ENCODE data around the gene OBSL1. TPM values are rescaled to one million over a fixed set of nuclear protein-coding genes. Genes with fewer than 3 reads are reported as not detected.

Gene OBSL1
- total RNA-seq, 1 donor from 2014 or later, result 20.6 TPM

DNA sequence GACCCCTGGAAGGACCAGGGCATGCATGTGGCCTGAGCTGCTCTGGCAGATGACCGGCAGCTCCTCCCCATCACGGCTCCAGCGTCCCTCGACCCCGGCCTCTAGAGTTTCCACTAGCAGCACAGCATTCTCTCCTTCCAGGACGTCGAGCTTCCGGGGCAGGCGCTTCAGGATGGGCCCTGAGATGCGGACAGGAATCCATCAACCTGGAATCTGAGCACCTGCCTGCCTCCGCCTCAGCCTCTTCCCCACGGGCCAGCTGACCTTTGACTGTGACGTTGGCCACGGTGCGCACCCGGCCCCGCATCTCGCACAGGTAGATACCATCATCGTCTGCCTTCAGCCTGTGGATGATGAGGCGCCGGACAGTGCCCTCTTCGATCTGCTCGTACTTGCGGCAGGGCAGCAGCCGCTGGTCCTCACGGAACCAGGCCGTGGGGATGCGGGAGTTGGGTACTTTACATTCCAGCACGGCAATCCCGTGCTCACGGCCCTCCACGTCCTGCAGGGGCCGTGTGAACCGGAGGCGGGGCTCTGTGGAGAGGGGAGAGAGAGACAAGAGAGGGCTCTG lies 3.5 kb downstream of the OBSL1 start:
- no peak for DNase-seq (ENCODE audit: extremely low read depth, low read depth, low spot score)

DNA sequence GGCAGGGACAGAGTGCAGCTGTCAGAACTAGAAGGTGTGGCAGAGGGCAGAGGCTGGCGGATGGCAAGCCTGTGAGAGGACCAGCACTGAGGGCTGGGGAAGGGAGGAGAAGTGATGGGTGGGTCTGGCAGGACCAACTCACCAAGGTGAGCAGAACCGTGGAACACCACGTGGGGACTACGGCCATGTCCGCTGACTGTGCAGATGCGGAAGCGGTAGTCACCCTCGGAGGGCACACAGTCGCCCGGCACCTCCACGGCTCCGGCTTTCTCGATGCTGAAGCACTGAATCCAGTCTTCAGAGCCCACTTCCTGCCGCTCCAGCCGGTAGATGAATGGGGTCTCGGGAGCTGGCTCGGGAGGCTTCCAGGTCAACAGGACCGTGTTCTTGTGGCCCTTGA lies 4.2 kb downstream of the OBSL1 start:
- no peak for DNase-seq (ENCODE audit: extremely low read depth, low read depth, low spot score)

DNA sequence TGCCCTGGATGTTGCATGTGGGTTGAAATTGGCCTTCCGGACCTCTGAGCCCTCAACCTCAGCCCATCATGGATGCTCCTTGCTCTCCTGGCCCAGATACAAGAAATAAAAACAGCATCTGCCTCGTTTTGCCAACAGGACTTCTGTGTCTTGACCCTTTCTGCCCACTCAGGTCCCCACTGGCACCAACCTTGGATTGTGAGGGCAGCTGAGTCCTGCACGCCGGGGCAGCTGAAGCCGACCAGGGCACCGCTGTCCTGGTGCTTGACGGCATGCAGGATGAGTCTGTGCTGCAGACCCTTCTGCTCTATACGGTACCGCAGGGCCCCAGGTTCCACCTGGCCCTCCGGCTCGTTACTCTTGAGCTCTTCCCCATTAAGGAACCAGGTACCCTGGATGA lies 4.7 kb downstream of the OBSL1 start:
- DNase-seq (ENCODE audit: extremely low read depth, low read depth, low spot score), result no peak

DNA sequence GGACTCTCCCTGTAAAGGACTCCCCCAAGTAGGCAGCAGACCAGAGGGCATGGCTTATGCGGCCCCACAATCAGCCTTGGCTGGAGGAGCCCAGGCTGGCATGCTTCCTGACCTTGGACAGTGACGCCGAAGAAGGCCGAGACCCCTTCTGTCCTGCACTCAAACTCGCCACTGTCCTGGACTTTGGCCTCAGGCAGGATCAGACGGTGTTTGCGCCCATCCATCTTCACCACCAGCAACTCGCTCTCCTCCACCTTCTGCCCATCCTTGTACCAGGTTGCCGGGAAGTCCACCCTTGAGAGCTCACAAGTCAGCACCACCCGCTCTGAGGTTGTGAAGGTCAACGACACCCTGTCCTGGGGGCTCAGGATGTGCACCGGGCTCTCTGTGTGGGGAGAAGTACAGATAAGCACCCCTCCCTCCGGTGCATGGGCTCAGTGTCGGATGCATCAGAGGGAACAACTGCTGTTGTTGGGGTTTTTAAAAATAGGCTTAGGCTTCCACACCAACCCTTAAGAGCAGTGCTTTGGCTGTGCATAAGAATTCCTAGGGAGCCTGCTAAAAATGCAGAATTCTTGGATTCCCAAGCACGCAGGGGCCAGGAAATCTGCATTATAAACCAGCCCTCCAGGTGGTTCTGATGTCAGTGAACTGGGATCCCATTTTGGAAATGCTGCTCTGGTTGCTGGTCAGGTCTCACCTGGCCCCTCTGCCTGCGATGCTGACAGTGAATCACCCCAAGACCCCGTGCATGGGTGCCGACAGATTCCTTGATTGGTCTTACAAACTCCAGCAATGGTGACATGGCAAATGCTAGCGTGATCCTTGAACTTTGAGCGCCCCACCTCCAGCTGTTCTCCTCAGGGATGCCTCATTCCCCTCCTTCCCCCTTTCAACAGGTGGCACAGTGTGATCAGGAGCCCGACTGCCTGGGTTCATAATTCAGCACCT lies 5.9 kb downstream of the OBSL1 start:
- no peak for DNase-seq (ENCODE audit: extremely low read depth, low read depth, low spot score)

DNA sequence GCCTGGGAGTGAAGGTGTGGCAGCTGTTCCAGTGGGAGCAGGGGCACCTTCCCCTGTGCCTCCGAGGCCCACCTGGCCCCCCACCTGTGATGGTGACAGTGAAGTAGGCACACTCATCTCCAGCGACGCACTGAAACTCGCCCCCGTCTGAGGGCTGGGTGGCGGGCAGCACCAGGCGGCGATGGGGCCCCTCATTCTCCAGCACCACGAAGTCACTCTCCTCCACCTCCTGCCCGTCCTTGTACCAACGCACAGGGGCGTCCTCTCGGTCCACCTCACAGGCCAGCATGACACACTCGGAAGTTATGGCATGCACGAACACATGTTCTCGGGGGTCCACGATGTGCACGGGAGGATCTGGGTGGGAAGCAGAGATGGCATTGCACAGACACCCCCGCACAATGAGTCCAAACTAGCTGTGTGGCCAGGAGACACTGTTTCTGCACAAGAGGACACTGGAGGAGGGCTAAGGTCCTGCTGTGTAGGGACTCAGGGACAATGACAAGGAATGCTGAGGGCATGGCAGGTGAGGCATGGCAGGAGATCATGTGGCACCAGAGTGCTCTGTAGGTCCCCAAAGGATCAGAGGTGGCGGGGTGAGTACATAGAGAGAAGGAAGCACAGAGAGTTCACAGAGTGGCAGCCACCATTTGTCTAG lies 7.9 kb downstream of the OBSL1 start:
- no peak for DNase-seq (ENCODE audit: extremely low read depth, low read depth, low spot score)

DNA sequence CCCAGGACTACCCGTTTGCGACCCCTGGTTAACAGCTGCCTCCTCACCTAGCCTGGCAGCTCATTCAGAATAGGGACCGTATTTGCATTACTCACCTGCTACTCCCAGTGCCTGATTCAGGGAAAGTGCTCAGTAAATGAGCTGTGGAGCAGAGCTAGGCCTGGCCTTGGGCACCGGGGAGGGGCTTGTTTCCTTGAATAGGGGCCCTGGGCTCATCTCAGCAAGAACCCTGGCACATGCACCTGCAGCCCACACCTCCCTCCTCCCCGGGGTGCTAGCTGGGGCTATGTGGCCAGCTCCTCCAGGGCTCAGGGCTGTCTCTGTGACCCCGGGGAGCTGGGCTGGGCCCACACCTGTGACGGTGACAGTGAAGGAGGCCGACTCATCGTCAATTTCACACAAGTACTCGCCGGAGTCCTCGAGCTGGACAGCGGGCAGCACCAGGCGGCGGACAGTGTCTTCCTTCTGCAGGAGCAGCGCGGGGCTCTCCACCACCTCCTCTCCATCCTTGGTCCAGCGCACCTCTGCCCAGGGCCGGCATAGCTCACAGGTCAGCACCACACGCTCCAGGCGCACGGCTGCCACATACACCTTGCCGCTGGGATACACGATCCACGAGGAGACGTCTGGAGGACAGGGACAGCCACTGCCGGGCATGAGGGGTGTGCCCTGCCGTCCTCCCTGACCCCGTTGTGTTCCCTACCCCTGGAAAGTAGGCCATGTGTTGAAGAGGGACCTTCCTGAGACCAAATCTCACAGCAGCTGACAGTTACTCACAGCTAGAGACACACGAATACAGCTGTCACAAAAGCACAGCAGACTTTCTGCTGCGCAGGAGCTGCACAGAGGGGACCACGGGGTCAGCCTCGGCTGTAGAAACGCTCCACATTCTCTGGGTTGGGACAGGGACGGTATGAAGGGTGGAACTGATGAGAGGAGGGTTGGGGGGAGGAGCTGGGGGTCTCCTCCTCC lies 9.0 kb downstream of the OBSL1 start:
- no peak for DNase-seq (ENCODE audit: extremely low read depth, low read depth, low spot score)

DNA sequence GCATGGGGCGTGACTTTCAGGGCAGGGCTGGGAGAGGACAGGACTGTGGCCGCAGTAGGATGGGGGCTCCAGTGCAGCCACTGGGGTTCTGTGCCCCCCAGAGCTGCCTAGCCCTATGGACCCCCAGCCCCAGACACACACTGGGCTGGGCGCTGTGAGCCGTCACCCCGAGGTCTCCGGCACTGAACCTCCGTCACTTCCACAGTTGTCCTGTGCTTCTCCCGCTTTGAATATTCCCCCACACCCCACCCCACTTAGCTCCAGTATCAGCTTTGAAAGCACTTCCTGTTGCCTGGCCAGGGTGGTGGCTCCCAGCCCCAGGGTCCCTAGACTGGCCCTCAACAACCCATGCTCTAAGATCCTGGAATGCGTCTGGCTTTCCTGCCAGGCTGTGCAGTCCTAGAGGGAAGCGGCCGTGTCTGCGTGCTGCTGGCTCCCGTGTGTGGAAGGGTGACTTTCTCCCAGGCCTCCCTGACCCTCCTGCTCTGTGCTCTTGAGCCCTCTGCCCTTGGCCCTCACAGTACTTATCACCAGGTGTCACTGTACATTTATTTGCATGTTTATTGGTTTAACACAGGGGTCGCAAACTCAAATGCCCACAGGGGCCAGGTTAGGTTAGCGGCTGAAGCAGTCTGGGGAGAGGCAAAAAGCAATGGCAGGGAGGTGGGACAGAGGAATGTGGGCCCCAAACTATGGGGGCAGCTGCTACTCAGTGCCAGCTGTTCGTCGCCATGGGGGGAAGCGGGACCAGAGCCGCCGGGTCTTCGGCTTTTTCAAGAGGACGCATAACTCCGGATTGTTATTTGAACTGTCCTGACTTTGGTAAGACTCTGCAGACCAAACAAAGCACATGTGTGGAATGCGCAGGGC lies 9.9 kb downstream of the OBSL1 start:
- no peak for DNase-seq (ENCODE audit: extremely low read depth, low read depth, low spot score)

DNA sequence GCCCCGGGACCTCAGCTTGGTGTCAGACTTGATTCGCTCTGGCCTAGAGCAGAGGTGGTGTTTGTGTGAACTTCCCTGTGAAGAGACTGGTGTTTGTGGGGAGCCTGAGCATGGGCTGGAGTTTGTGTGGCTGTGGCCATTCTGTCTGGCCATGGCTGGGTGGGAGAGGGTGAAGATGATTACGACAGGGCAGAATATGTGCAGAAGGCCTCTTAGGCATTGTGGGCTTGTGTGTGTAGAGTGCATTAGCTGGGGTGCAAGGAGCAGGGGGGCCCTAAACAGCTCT lies 10.5 kb downstream of the OBSL1 start:
- no peak for DNase-seq (ENCODE audit: extremely low read depth, low read depth, low spot score)

DNA sequence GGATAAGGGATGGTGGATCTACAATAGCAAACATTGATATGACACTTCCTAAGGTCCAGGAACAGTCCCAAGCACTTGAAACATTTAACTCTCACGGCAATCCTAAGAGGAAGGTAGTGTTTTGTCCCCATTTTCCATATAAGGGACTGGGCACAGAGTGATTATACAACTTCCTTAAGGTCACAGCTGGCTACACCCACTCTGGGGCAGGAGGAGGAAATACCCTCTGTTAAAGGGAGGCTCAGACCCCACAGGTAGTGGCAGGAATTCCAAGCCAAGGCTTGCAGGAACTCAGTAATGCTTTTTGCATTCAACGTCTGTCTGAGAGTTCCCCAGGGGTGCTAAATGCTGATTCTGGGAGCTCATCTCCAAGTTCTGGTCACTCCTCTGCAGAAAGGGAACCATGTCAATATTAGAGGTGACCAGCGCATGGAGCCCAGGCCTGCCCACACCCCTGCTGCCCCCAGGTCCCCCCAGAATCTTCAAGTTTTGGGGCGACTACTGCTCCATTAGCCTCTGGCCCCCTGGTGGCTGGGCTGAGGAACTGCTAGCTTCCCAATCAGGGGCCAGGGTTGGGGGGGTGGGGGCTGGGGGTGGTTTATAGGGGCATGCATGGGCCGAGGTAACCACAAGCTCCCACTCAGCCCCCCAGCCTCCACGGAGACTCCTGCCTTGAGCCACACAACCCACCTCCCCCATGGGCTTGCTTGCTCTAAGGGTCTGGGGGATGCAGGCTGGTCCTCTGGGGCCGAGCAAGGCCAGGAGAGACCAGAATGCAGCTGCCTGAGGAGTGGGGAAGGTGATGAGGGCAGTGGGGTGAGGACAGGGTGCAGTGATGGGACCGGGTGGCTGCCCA lies 11.1 kb downstream of the OBSL1 start:
- DNase-seq (ENCODE audit: extremely low read depth, low read depth, low spot score), result no peak

DNA sequence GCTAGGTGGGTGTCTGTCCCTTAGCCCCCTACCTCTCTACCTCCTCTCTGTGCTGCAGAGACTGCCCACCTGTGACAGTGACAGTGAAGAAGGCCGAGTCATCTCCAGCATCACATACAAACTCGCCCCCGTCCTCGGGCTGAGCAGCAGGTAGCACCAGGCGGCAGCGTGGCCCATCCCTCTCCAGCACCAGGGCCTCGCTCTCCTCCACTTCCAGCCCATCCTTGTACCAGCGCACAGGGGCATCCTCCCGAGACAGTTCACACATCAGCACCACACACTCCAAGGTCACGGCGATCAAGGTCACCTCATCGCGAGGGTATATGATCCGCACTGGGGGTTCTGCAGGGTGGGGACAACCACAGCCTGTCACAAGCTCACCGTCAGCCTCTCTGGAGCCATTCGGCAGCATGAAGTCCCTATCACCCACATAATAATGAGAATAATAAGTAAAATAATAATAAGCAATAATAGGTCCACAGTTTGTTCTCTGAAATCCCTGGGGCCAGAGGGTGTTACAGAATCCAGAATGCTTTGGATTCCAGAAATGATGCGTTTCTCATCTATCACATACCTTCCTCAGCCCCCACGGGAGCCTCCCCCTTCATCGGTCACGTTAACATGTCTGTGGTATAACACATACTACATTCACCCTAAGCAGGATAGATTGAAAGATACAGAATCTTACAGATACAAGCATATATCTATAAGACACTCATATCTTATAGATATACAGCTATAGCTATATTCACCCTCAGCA lies 12.0 kb downstream of the OBSL1 start:
- DNase-seq (ENCODE audit: extremely low read depth, low read depth, low spot score), result no peak

DNA sequence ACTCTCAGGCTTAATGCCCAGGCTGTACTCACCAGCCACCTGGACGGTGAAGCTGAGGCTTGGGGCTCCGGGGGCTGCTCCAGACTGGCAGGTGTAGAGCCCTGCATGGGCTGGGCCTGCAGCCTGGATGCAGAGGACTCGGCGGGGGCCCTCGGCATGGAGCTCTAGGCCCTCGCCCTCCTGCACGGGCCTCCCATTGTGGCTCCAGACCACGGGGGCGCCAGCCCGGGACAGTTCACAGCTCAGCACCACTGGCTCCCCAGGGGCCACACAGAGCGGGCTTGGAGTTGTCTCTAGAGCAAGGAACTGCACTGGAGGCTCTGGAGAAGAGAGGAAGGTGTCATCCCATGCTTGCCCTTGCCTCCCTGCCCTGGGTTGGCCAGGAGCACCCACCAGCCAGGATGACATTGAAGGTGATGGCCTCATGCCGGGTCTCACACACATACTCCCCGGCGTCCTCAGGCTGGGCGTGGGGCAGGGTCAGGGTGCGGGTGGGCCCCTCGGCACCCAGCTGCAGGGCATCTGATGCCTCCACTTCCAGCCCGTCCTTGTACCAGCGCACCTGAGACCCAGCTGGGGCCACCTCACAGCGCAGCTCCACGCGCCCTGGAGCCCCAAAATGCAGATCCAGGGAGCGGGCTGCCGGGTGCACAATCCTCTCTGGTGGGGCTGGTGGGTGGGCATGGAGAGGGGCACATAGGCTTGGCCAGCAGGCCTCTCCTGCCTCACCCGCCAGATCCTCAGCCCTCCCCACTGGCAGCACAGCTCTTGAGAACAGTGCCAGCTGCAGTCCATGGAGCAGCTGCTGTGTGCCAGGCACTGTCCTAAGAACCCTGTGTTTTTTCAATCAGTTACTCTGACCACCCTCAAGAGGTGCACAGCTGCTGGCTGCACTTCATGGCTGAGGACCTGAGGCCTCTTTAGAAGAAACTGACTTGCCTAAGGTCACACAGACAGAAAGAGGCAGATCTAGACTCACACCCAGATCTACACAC lies 13.3 kb downstream of the OBSL1 start:
- no peak for DNase-seq (ENCODE audit: extremely low read depth, low read depth, low spot score)

DNA sequence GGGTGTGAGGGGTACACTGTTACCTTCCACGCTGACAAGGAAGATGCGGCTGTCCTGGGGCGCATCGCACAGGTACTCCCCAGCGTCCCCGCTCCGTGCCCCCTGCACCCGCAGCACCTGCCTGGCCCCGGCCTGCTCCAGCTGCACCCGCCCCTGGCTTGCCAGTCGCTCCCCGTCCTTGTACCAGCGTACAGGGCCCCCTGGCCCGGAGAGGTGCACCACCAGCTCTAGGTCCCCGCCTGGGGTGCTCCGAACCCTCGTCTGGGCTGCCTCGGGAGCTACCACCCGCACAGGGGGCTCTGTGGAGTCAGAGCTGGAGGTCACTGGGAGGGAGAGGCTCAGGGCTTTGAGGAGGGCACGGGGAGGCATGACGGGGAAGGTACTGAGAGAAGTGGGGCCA lies 14.0 kb downstream of the OBSL1 start:
- DNase-seq (ENCODE audit: extremely low read depth, low read depth, low spot score), result no peak

DNA sequence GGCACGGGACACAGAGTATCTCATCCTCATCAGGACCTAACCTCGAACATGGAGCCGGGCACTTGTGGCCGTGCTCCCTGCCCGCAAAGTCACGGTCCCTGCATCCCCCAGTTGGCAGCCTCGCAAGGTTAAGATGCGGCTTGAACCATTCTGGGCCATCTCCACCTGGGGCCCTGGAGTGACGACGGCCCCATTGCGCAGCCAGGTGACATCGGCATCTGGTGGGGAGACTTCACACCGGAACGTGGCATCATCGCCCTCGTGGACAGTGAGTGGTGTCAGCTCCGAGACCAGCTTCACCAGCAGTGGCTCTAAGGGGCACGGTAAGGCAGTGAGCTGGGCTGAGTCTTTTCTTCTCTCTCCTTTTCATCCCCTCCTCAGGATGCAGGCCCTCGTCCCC lies 14.9 kb downstream of the OBSL1 start:
- no peak for DNase-seq (ENCODE audit: extremely low read depth, low read depth, low spot score)

DNA sequence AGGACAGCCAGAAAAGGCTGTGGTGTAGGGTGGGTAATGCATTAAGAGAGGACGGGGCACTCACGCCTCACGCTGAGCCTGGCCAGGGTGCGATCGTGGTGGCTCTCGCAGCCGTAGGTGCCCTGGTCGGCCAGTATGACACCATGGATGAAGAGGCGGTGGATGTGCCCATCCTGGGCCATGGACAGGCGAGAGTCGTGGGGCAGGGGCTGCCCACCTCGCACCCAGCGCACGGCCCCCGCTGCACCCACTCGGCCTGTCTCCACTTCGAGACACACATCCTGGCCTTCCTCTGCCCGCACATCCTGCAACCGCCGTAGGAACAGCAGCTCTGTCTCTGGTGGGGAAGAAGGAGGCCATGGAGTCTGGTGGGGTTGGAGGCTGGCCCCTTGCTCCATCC lies 15.4 kb downstream of the OBSL1 start:
- no peak for DNase-seq (ENCODE audit: extremely low read depth, low read depth, low spot score)

DNA sequence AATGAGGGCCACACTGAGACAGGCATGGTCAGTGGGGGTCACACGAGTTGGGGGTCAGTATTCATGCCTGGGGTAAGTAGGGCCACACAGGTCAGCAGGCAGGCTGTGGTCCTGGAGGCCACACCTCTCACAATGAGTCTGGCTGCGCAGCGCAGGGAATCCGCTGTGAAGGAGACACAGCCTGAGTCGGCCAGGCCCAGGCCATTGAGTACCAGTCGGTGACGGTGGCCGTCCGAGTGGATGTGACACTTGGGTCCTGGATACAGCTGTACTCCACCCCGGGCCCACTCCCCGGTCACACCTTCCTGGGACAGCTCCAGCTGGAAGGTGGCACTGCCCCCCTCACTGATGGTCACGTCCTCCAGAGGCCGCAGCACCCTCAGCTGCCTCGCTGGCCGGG lies 17.0 kb downstream of the OBSL1 start:
- DNase-seq (ENCODE audit: extremely low read depth, low read depth, low spot score), result no peak

DNA sequence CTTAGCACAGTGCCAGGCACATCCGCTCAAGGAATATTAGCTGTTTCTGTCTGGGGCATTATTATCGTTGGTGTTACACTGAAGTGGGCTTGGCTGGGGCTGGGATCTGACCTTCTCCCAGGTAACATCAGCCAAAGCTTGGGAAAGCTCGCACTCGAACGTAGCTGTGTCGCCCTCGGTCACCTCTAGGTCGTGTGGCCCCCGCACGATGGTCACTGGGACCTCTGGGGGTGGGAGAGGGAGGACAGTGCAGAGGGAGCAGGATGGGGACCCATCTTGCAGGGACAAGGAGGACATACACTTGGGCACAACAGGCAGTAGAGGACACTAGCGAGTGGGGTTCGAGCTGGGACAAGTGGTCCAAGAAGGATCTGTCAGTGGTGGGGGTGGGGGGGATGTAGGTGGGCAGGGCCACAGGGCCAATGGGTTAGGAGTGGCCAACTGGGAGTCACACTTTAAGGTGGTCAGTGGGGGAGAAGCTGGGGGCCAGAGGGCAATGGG lies 17.8 kb downstream of the OBSL1 start:
- DNase-seq (ENCODE audit: extremely low read depth, low read depth, low spot score), result no peak

DNA sequence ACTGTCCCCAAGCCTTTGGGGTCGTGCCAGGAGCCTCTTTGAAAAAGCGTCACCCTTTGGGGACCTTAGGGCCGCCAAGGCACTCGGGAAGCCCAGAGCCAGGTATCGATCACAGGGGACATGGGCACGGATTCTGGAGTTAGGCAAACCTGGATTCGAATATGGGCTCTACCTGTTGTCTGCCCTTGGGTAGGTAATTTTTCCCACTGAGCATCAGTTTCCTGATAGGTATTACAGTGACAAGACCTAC lies 18.2 kb downstream of the OBSL1 start:
- no peak for DNase-seq (ENCODE audit: extremely low read depth, low read depth, low spot score)

Measured in glomerular endothelial cell (primary cell).